Measurements from ENCODE around the gene OGFOD1. TPM values are rescaled to one million over a fixed set of nuclear protein-coding genes. Genes with fewer than 3 reads are reported as not detected.

The OGFOD1 gene
- total and polyA plus RNA-seq, 2 experiments from 2014 or later = 74.5 to 76.3 TPM

DNA sequence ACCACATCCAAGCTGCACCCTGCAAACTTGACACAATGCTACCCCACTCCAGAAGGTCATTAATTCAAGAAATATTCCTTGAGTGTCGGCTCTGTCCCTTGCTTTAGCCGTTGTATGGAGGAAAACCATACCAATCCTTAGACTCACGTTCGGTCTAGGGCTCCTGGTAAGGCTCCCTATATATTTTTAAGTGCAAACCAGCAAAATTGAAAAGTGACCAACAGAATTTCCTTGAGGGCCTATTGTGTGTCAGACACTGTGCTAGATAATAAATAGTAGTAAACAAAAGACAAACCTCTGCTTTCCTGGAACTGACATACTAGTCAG is 68.9 kb downstream of the OGFOD1 start (continued):
- TF ChIP-seq, protein P1, sequence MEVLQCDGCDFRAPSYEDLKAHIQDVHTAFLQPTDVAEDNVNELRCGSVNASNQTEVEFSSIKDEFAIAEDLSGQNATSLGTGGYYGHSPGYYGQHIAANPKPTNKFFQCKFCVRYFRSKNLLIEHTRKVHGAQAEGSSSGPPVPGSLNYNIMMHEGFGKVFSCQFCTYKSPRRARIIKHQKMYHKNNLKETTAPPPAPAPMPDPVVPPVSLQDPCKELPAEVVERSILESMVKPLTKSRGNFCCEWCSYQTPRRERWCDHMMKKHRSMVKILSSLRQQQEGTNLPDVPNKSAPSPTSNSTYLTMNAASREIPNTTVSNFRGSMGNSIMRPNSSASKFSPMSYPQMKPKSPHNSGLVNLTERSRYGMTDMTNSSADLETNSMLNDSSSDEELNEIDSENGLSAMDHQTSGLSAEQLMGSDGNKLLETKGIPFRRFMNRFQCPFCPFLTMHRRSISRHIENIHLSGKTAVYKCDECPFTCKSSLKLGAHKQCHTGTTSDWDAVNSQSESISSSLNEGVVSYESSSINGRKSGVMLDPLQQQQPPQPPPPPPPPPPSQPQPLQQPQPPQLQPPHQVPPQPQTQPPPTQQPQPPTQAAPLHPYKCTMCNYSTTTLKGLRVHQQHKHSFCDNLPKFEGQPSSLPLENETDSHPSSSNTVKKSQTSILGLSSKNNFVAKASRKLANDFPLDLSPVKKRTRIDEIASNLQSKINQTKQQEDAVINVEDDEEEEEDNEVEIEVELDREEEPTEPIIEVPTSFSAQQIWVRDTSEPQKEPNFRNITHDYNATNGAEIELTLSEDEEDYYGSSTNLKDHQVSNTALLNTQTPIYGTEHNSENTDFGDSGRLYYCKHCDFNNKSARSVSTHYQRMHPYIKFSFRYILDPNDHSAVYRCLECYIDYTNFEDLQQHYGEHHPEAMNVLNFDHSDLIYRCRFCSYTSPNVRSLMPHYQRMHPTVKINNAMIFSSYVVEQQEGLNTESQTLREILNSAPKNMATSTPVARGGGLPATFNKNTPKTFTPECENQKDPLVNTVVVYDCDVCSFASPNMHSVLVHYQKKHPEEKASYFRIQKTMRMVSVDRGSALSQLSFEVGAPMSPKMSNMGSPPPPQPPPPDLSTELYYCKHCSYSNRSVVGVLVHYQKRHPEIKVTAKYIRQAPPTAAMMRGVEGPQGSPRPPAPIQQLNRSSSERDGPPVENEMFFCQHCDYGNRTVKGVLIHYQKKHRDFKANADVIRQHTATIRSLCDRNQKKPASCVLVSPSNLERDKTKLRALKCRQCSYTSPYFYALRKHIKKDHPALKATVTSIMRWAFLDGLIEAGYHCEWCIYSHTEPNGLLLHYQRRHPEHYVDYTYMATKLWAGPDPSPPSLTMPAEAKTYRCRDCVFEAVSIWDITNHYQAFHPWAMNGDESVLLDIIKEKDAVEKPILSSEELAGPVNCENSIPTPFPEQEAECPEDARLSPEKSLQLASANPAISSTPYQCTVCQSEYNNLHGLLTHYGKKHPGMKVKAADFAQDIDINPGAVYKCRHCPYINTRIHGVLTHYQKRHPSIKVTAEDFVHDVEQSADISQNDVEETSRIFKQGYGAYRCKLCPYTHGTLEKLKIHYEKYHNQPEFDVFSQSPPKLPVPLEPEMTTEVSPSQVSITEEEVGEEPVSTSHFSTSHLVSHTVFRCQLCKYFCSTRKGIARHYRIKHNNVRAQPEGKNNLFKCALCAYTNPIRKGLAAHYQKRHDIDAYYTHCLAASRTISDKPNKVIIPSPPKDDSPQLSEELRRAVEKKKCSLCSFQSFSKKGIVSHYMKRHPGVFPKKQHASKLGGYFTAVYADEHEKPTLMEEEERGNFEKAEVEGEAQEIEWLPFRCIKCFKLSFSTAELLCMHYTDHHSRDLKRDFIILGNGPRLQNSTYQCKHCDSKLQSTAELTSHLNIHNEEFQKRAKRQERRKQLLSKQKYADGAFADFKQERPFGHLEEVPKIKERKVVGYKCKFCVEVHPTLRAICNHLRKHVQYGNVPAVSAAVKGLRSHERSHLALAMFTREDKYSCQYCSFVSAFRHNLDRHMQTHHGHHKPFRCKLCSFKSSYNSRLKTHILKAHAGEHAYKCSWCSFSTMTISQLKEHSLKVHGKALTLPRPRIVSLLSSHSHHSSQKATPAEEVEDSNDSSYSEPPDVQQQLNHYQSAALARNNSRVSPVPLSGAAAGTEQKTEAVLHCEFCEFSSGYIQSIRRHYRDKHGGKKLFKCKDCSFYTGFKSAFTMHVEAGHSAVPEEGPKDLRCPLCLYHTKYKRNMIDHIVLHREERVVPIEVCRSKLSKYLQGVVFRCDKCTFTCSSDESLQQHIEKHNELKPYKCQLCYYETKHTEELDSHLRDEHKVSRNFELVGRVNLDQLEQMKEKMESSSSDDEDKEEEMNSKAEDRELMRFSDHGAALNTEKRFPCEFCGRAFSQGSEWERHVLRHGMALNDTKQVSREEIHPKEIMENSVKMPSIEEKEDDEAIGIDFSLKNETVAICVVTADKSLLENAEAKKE (CRISPR knock-in tag; IDR thresholded peaks at IDR 0.05) = no peak

DNA sequence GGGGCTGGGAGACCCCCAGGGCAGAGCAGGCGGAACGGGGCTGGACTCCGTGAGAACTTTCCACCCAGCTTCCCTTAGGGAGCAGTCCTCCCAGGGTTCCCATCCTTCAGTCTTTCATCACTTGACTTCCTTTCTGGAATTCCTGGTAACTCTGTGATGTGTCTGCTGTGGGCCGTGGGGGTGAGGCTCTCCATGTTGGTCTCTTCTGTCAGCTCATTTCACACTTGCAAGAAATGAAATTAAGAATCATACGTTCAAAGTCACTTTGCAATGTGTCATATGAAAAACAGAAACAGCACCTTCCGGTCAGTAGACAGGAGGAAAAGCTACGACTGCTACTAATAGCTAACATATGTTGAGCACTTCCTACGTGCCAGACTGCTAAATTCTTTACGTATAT is 73.9 kb downstream of the OGFOD1 start:
- no peaks in the 10 kb centered on the region for H3K79me2 ChIP-seq (replicated peaks; ENCODE audit: insufficient read depth)
- peaks cover 6% of the 10 kb centered on the region; the same call in 2 of the 3 replicates for H3K4me1 Mint-ChIP-seq
- H3K4me3 Mint-ChIP-seq = no peak overlapping the region
- no peaks in the 10 kb centered on the region for H3K9me2 ChIP-seq (ENCODE audit: insufficient read depth)
- no peak overlapping the region for H3K27ac ChIP-seq (ENCODE audit: low read depth)
- H3K27ac Mint-ChIP-seq = no peak overlapping the region
- H3K4me1 ChIP-seq (ENCODE audit: insufficient read depth) = peaks cover 3% of the 10 kb centered on the region
- TF ChIP-seq STAT1 (IDR thresholded peaks at IDR 0.05; ENCODE audit: unreplicated experiment) = no peak
- TF ChIP-seq NANOG (IDR thresholded peaks at IDR 0.05; ENCODE audit: borderline replicate concordance) = no peak
- TF ChIP-seq EZH2phosphoT487 (IDR thresholded peaks at IDR 0.05; ENCODE audit: unreplicated experiment) = no peak
- TF ChIP-seq, protein P2, sequence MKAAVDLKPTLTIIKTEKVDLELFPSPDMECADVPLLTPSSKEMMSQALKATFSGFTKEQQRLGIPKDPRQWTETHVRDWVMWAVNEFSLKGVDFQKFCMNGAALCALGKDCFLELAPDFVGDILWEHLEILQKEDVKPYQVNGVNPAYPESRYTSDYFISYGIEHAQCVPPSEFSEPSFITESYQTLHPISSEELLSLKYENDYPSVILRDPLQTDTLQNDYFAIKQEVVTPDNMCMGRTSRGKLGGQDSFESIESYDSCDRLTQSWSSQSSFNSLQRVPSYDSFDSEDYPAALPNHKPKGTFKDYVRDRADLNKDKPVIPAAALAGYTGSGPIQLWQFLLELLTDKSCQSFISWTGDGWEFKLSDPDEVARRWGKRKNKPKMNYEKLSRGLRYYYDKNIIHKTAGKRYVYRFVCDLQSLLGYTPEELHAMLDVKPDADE (IDR thresholded peaks at IDR 0.05) = no peak
- no peak for TF ChIP-seq ZNF114 (CRISPR knock-in tag; IDR thresholded peaks at IDR 0.05)
- no peak overlapping the region for H3K4me2 ChIP-seq
- peaks cover 2% of the 10 kb centered on the region for H3K27me3 Mint-ChIP-seq (ENCODE audit: insufficient read depth, low read depth, poor library complexity)
- no peak overlapping the region for H2AFZ ChIP-seq
- H3K36me3 ChIP-seq (ENCODE audit: insufficient read depth) = no peaks in the 10 kb centered on the region
- no peak overlapping the region for H3K4me3 ChIP-seq
- ATAC-seq (no peak), DNase-seq (ENCODE audit: low spot score) (no peak)
- H3K9me3 Mint-ChIP-seq = no peaks in the 10 kb centered on the region
- H3K27me3 ChIP-seq (ENCODE audit: insufficient read depth) = no peaks in the 10 kb centered on the region
- H3F3A ChIP-seq (replicated peaks; ENCODE audit: low read depth) = 0 out of 2 replicates have a peak, but pooled peaks cover 3% of the 10 kb centered on the region
- no peaks in the 10 kb centered on the region for H3K36me3 Mint-ChIP-seq (ENCODE audit: low read depth)
- no peaks in the 10 kb centered on the region for H4K20me1 ChIP-seq (replicated peaks; ENCODE audit: insufficient read depth)

Other genes starting within 250 kb of the OGFOD1 start
- 41.1 and 52.9 TPM in 2 replicates for gene AMFR, start 26.0 kb upstream of the OGFOD1 start, total RNA-seq (2014; rRNA removed; shearing (Covaris generic))
- gene AMFR, start 26.0 kb upstream of the OGFOD1 start, polyA plus RNA-seq (2016; fragmentation: Nextera tagmentation; extraction: Ambion mirVana) = 9.0 and 10.7 TPM in 2 replicates
- gene NUDT21, start 222 bp upstream of the OGFOD1 start, total RNA-seq (2014; rRNA removed; shearing (Covaris generic)) = 132 and 151 TPM in 2 replicates
- 81.5 and 83.4 TPM in 2 replicates for gene NUDT21, start 222 bp upstream of the OGFOD1 start, polyA plus RNA-seq (2016; fragmentation: Nextera tagmentation; extraction: Ambion mirVana)
- gene BBS2, start 68.5 kb downstream of the OGFOD1 start, total RNA-seq (2014; rRNA removed; shearing (Covaris generic)) = 19.7 and 25.2 TPM in 2 replicates
- gene BBS2, start 68.5 kb downstream of the OGFOD1 start, polyA plus RNA-seq (2016; fragmentation: Nextera tagmentation; extraction: Ambion mirVana) = 11.4 and 13.7 TPM in 2 replicates
- gene MT4, start 113.5 kb downstream of the OGFOD1 start, total RNA-seq (2014; rRNA removed; shearing (Covaris generic)) = not detected in 2 replicates
- gene MT4, start 113.5 kb downstream of the OGFOD1 start, polyA plus RNA-seq (2016; fragmentation: Nextera tagmentation; extraction: Ambion mirVana) = not detected in 2 replicates
- gene MT3, start 138.0 kb downstream of the OGFOD1 start, total RNA-seq (2014; rRNA removed; shearing (Covaris generic)) = not detected in 2 replicates
- not detected in 2 replicates for gene MT3, start 138.0 kb downstream of the OGFOD1 start, polyA plus RNA-seq (2016; fragmentation: Nextera tagmentation; extraction: Ambion mirVana)
- 8.9 and 13.9 TPM in 2 replicates for gene MT2A, start 157.0 kb downstream of the OGFOD1 start, total RNA-seq (2014; rRNA removed; shearing (Covaris generic))
- 243 and 267 TPM in 2 replicates for gene MT2A, start 157.0 kb downstream of the OGFOD1 start, polyA plus RNA-seq (2016; fragmentation: Nextera tagmentation; extraction: Ambion mirVana)
- gene MT1E, start 174.2 kb downstream of the OGFOD1 start, total RNA-seq (2014; rRNA removed; shearing (Covaris generic)) = 13.9 and 31.0 TPM in 2 replicates
- gene MT1E, start 174.2 kb downstream of the OGFOD1 start, polyA plus RNA-seq (2016; fragmentation: Nextera tagmentation; extraction: Ambion mirVana) = 121 and 133 TPM in 2 replicates
- 1.1 TPM in 1 of 2 replicates, not detected in the other for gene MT1M, start 181.1 kb downstream of the OGFOD1 start, total RNA-seq (2014; rRNA removed; shearing (Covaris generic))
- 4.7 and 6.1 TPM in 2 replicates for gene MT1M, start 181.1 kb downstream of the OGFOD1 start, polyA plus RNA-seq (2016; fragmentation: Nextera tagmentation; extraction: Ambion mirVana)
- not detected in 2 replicates for gene MT1A, start 187.1 kb downstream of the OGFOD1 start, total RNA-seq (2014; rRNA removed; shearing (Covaris generic))
- 1.6 and 2.5 TPM in 2 replicates for gene MT1A, start 187.1 kb downstream of the OGFOD1 start, polyA plus RNA-seq (2016; fragmentation: Nextera tagmentation; extraction: Ambion mirVana)
- not detected in 2 replicates for gene MT1B, start 200.3 kb downstream of the OGFOD1 start, total RNA-seq (2014; rRNA removed; shearing (Covaris generic))
- gene MT1B, start 200.3 kb downstream of the OGFOD1 start, polyA plus RNA-seq (2016; fragmentation: Nextera tagmentation; extraction: Ambion mirVana) = not detected in 2 replicates
- 7.3 and 7.4 TPM in 2 replicates for gene MT1F, start 206.4 kb downstream of the OGFOD1 start, total RNA-seq (2014; rRNA removed; shearing (Covaris generic))
- 107 and 118 TPM in 2 replicates for gene MT1F, start 206.4 kb downstream of the OGFOD1 start, polyA plus RNA-seq (2016; fragmentation: Nextera tagmentation; extraction: Ambion mirVana)
- 176 and 184 TPM in 2 replicates for gene MT1G, start 216.5 kb downstream of the OGFOD1 start, total RNA-seq (2014; rRNA removed; shearing (Covaris generic))
- 1,014 and 1,104 TPM in 2 replicates for gene MT1G, start 216.5 kb downstream of the OGFOD1 start, polyA plus RNA-seq (2016; fragmentation: Nextera tagmentation; extraction: Ambion mirVana)
- gene MT1H, start 218.3 kb downstream of the OGFOD1 start, total RNA-seq (2014; rRNA removed; shearing (Covaris generic)) = 52.3 and 54.5 TPM in 2 replicates
- gene MT1H, start 218.3 kb downstream of the OGFOD1 start, polyA plus RNA-seq (2016; fragmentation: Nextera tagmentation; extraction: Ambion mirVana) = 425 and 442 TPM in 2 replicates
- gene MT1X, start 230.9 kb downstream of the OGFOD1 start, total RNA-seq (2014; rRNA removed; shearing (Covaris generic)) = 187 and 293 TPM in 2 replicates
- gene MT1X, start 230.9 kb downstream of the OGFOD1 start, polyA plus RNA-seq (2016; fragmentation: Nextera tagmentation; extraction: Ambion mirVana) = 942 and 1,099 TPM in 2 replicates